ENCODE results near the gene NHLRC4. TPM values are rescaled to one million over a fixed set of nuclear protein-coding genes. Genes with fewer than 3 reads are reported as not detected.

NHLRC4 gene
- total and polyA plus RNA-seq, 9 of the 15 experiments (the other 6 are each of a cell fraction or from before 2014, with no cell fraction given), result 0.24 to 3.7 (median 1.3) TPM; not detected in 2

GRCh38 chr16:566475-567372 is at the start of gene NHLRC4 (continued):
- TF ChIP-seq SETDB1 (IDR thresholded peaks at IDR 0.05; ENCODE audit: low read length) (no peak), NR2C1 (IDR thresholded peaks at IDR 0.05) (no peak), NR2C1 (tag; IDR thresholded peaks at IDR 0.05) (no peak), ZKSCAN1 (IDR thresholded peaks at IDR 0.05; ENCODE audit: low read depth, low read length) (no peak; the same call in 1 of the 2 replicates), ZSCAN29 (IDR thresholded peaks at IDR 0.05) (no peak), RREB1 (CRISPR knock-in tag; IDR thresholded peaks at IDR 0.05) (no peak), MEF2A (IDR thresholded peaks at IDR 0.05; ENCODE audit: control insufficient read depth, low read depth, low read length) (no peak), SPI1 (IDR thresholded peaks at IDR 0.05; ENCODE audit: borderline replicate concordance, low read depth, low read length) (peak; percentile 85), MXI1 (IDR thresholded peaks at IDR 0.05; ENCODE audit: low read depth, low read length) (no peak; the same call in 1 of the 2 replicates), IRF2 (CRISPR knock-in tag; IDR thresholded peaks at IDR 0.05) (no peak), HOXB6 (CRISPR knock-in tag; IDR thresholded peaks at IDR 0.05; ENCODE audit: borderline replicate concordance) (no peak), HNRNPUL1 (IDR thresholded peaks at IDR 0.05; ENCODE audit: low read length) (no peak), MTF1 (CRISPR knock-in tag; IDR thresholded peaks at IDR 0.05; ENCODE audit: borderline replicate concordance) (no peak), NONO (IDR thresholded peaks at IDR 0.05; ENCODE audit: low read depth in 2 of 2, low read length in 1 of 2) (peak in 1 of 2 experiments; percentile 75; a peak in 2 of 4 replicates), NCOA6 (IDR thresholded peaks at IDR 0.05) (no peak), ZNF347 (CRISPR knock-in tag; IDR thresholded peaks at IDR 0.05; ENCODE audit: low read depth) (no peak), ZNF551 (CRISPR knock-in tag; IDR thresholded peaks at IDR 0.05) (no peak), ESRRB (CRISPR knock-in tag; IDR thresholded peaks at IDR 0.05; ENCODE audit: borderline replicate concordance) (no peak), HMBOX1 (IDR thresholded peaks at IDR 0.05) (no peak), RBFOX2 (IDR thresholded peaks at IDR 0.05; ENCODE audit: low read depth, low read length) (peak; percentile 75), NCOA1 (IDR thresholded peaks at IDR 0.05; ENCODE audit: low read depth) (0 out of 2 replicates have a peak, but pooled peaks have one; percentile 25), ZNF830 (CRISPR knock-in tag; IDR thresholded peaks at IDR 0.05) (no peak), TCF7L2 (IDR thresholded peaks at IDR 0.05; ENCODE audit: low read depth, low read length) (no peak), HDAC2 (IDR thresholded peaks at IDR 0.05) (peak; percentile 80), CBFA2T2 (conservative IDR thresholded peaks at IDR 0.05) (peak; percentile 32)
